Fibroblast of lung (primary cell): ENCODE measurements around the gene OR5P2. TPM values are rescaled to one million over a fixed set of nuclear protein-coding genes. Genes with fewer than 3 reads are reported as not detected.

Experiments used
- DNase-seq, 2 donors: peaks; one replicate each; pipeline versions ENCODE4 v3.0.0 to v3.0.0-alpha.2; 2010; ENCODE audit warnings: low read depth in 2 of 2
- H2AFZ ChIP-seq: 2 replicates; pipeline ENCODE4 v1.5.1; 2012; ENCODE audit warnings: low read length, control low read depth, inconsistent platforms
- H3K27ac ChIP-seq: 2 replicates; pipeline ENCODE4 v1.5.1; 2011; ENCODE audit warnings: low read length, control low read depth; ENCODE audit not compliant: insufficient read depth
- H3K27me3 ChIP-seq: 2 replicates; pipeline ENCODE4 v1.5.1; 2011; ENCODE audit warnings: mild to moderate bottlenecking, low read length; ENCODE audit not compliant: control insufficient read depth, insufficient read depth
- H3K36me3 ChIP-seq: 2 replicates; pipeline ENCODE4 v1.5.1; 2011; ENCODE audit warnings: low read length; ENCODE audit not compliant: control insufficient read depth, insufficient read depth
- H3K4me1 ChIP-seq: 2 replicates; pipeline ENCODE4 v1.5.1; 2011; ENCODE audit warnings: low read length; ENCODE audit not compliant: control insufficient read depth, insufficient read depth; ENCODE audit errors: extremely low read depth
- H3K4me2 ChIP-seq: 2 replicates; pipeline ENCODE4 v1.5.1; 2011; ENCODE audit warnings: low read length, control low read depth; ENCODE audit not compliant: insufficient read depth; ENCODE audit errors: extremely low read depth
- H3K4me3 ChIP-seq, 4 experiments: fragments of 200-600 bp in 1 of 4; sonication (generic) in 1 of 4; replicated peaks in 1 of 4; 2 replicates each; pipeline ENCODE4 v1.5.1; 2011 to 2016; ENCODE audit warnings: low read length in 4 of 4, low read depth in 3 of 4, mild to moderate bottlenecking in 3 of 4, control low read depth in 2 of 4, inconsistent platforms in 1 of 4, mixed read lengths in 1 of 4; ENCODE audit not compliant: insufficient read depth in 1 of 4; ENCODE audit errors: control extremely low read depth in 1 of 4
- H3K79me2 ChIP-seq: 2 replicates; pipeline ENCODE4 v1.5.1; 2012; ENCODE audit warnings: mild to moderate bottlenecking, low read length, inconsistent platforms; ENCODE audit not compliant: control insufficient read depth, insufficient read depth
- H3K9ac ChIP-seq: 2 replicates; pipeline ENCODE4 v1.5.1; 2011; ENCODE audit warnings: mild to moderate bottlenecking, low read length, control low read depth; ENCODE audit not compliant: insufficient read depth
- H3K9me3 ChIP-seq: 2 replicates; pipeline ENCODE4 v1.5.1; 2012; ENCODE audit warnings: low read depth, low read length; ENCODE audit not compliant: control insufficient read depth, insufficient read depth
- H4K20me1 ChIP-seq: 2 replicates; pipeline ENCODE4 v1.5.1; 2011; ENCODE audit warnings: low read length; ENCODE audit not compliant: control insufficient read depth, insufficient read depth; ENCODE audit errors: extremely low read depth
- EZH2 ChIP-seq: IDR thresholded peaks from 2 replicates; pipeline ENCODE4 v1.5.1; 2012; ENCODE audit warnings: low read length, control low read depth, mild to moderate bottlenecking; ENCODE audit errors: missing control alignments
- polyA plus RNA-seq, 2 donors: library from polyadenylated mRNA; depleted of rRNA in 1 of 2; stranded (reverse) in 1 of 2; unstranded in 1 of 2; fragments of >200 nt; gene quantifications; 2 replicates each; pipeline ENCODE4 v1.2.1, GENCODE V29; 2011 to 2012; ENCODE audit warnings: missing spikeins in 1 of 2
- total RNA-seq: library from RNA; depleted of rRNA; stranded (reverse); fragments of >200 nt; gene quantifications from 2 replicates; pipeline ENCODE4 v1.2.1, GENCODE V29; 2014
- TF ChIP-seq, protein P1 (sequence below), 2 donors: IDR thresholded peaks in 1 of 2; conservative IDR thresholded peaks in 1 of 2; 1 replicate in 1 of 2; 2 replicates in 1 of 2; pipeline ENCODE4 v1.5.1; 2011 to 2012; ENCODE audit warnings: low read length in 2 of 2, control low read depth in 1 of 2, inconsistent platforms in 1 of 2, low read depth in 1 of 2, mild to moderate bottlenecking in 1 of 2

OR5P2 gene
- total and polyA plus RNA-seq, 2 donors (not counting 1 experiment from before 2014, with no cell fraction given) = 0.17 TPM; not detected in 1

DNA sequence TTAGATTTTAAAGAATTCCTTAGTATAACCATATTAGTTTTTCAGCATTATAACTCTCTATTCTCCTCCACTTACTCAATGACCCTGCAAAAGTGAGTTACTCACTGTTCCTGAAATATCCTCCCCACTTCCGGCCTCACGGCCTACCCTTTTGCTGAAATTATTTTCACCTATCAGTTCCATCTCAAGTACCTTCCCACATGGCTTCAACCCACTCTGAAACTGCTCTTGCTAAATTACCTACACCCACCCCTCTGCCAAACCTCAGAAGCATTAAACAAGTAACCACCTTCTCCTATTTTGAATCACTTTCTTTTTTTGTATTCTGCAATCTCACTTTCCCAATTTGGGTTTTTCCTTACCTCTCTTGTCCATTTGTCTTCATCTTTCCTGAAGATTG lies 37.7 kb downstream of the OR5P2 start:
- H3K79me2 ChIP-seq = no peaks in the 10 kb centered on the region
- TF ChIP-seq, protein P1, sequence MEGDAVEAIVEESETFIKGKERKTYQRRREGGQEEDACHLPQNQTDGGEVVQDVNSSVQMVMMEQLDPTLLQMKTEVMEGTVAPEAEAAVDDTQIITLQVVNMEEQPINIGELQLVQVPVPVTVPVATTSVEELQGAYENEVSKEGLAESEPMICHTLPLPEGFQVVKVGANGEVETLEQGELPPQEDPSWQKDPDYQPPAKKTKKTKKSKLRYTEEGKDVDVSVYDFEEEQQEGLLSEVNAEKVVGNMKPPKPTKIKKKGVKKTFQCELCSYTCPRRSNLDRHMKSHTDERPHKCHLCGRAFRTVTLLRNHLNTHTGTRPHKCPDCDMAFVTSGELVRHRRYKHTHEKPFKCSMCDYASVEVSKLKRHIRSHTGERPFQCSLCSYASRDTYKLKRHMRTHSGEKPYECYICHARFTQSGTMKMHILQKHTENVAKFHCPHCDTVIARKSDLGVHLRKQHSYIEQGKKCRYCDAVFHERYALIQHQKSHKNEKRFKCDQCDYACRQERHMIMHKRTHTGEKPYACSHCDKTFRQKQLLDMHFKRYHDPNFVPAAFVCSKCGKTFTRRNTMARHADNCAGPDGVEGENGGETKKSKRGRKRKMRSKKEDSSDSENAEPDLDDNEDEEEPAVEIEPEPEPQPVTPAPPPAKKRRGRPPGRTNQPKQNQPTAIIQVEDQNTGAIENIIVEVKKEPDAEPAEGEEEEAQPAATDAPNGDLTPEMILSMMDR (conservative IDR thresholded peaks at IDR 0.05 in 1 of 2, IDR thresholded peaks at IDR 0.05 in 1 of 2; ENCODE audit: low read depth in 1 of 2, low read length in 2 of 2) = no peak
- TF ChIP-seq EZH2 = no peak
- no peaks in the 10 kb centered on the region for H3K9me3 ChIP-seq
- no peak for DNase-seq
- no peak overlapping the region for H3K4me3 ChIP-seq
- H3K36me3 ChIP-seq = no peaks in the 10 kb centered on the region
- no peak overlapping the region for H3K4me2 ChIP-seq
- H4K20me1 ChIP-seq = no peaks in the 10 kb centered on the region
- no peaks in the 10 kb centered on the region for H3K27me3 ChIP-seq
- H3K4me1 ChIP-seq = no peaks in the 10 kb centered on the region
- H3K27ac ChIP-seq = no peak overlapping the region
- no peak overlapping the region for H3K9ac ChIP-seq
- no peak overlapping the region for H2AFZ ChIP-seq

DNA sequence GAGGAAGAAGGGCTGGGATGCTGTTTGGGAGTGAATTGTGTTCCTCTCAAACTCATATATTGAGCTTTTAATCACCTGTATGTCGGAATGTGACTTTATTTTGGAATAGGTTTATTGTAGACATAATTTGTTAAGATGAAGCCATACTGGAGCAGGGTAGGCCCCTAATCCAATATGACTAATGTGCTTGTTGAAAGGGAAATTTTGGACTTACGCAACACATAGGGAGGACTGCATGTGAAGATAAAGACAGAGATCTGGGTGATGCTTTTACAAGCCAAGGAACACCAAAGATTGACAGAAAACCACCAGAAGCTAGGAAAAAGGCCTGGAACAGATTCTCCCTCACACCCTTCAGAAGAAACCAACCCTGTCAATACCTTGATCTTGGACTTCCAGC lies 47.3 kb downstream of the OR5P2 start:
- Histone ChIP-seq H3K79me2 (no peaks in the 10 kb centered on the region), H2AFZ (no peak overlapping the region), H3K27ac (no peak overlapping the region), H3K27me3 (no peaks in the 10 kb centered on the region), H3K4me3 (no peak overlapping the region), H3K9ac (no peak overlapping the region), H3K36me3 (no peaks in the 10 kb centered on the region), H3K4me1 (no peaks in the 10 kb centered on the region), H3K4me2 (no peak overlapping the region), H4K20me1 (no peaks in the 10 kb centered on the region), H3K9me3 (no peaks in the 10 kb centered on the region)
- DNase-seq = no peak
- TF ChIP-seq, protein P1 (conservative IDR thresholded peaks at IDR 0.05 in 1 of 2, IDR thresholded peaks at IDR 0.05 in 1 of 2; ENCODE audit: low read depth in 1 of 2, low read length in 2 of 2) = no peak
- no peak for TF ChIP-seq EZH2

Other genes starting within 250 kb of the OR5P2 start
- 16.2 and 17.2 TPM in 2 replicates for gene CYB5R2, start 123.4 kb downstream of the OR5P2 start, total RNA-seq
- 22.5 and 23.3 TPM in 2 replicates for gene CYB5R2, start 123.4 kb downstream of the OR5P2 start, polyA plus RNA-seq
- not detected in 2 replicates for gene OVCH2, start 90.5 kb downstream of the OR5P2 start, total RNA-seq
- gene OVCH2, start 90.5 kb downstream of the OR5P2 start, polyA plus RNA-seq = not detected in 2 replicates
- gene OR5P3, start 33.9 kb upstream of the OR5P2 start, total RNA-seq = not detected in 2 replicates
- not detected in 2 replicates for gene OR5P3, start 33.9 kb upstream of the OR5P2 start, polyA plus RNA-seq
- under 0.01 TPM in 1 of 2 replicates, not detected in the other for gene OR10A6, start 134.3 kb upstream of the OR5P2 start, total RNA-seq
- gene OR10A6, start 134.3 kb upstream of the OR5P2 start, polyA plus RNA-seq = 0.05 and 0.06 TPM in 2 replicates
- gene OR10A3, start 144.8 kb upstream of the OR5P2 start, total RNA-seq = 0.17 TPM in 1 of 2 replicates, not detected in the other
- 0.07 TPM in 1 of 2 replicates, not detected in the other for gene OR10A3, start 144.8 kb upstream of the OR5P2 start, polyA plus RNA-seq
- 0.26 and 9.6 TPM in 2 replicates for gene NLRP10, start 168.5 kb upstream of the OR5P2 start, total RNA-seq
- gene NLRP10, start 168.5 kb upstream of the OR5P2 start, polyA plus RNA-seq = 2.2 and 4.8 TPM in 2 replicates
- gene EIF3F, start 190.4 kb upstream of the OR5P2 start, total RNA-seq = 291 and 303 TPM in 2 replicates
- 323 and 345 TPM in 2 replicates for gene EIF3F, start 190.4 kb upstream of the OR5P2 start, polyA plus RNA-seq